Stimulated activated naive CD8-positive, alpha-beta T cell treated with anti-CD3 and anti-CD28 coated beads, Interleukin-15, Interleukin-2, amounts not matched to agents 100 ng/mL and 50 ng/mL, for 24 hours (primary cell): Measurements from ENCODE around the gene MLKL.
"Not testable (repeated sequence)": the region's sequence is repeated elsewhere in the genome, so short reads cannot be mapped to it uniquely, and the experiment has no call there.

Experiments
- H3K27ac Mint-ChIP-seq: one replicate; pipeline ENCODE4 v1.8.0; 2021; ENCODE audit warnings: mild to moderate bottlenecking, mixed read lengths
- H3K27me3 Mint-ChIP-seq: one replicate; pipeline ENCODE4 v1.8.0; 2021; ENCODE audit warnings: mixed read lengths
- H3K36me3 Mint-ChIP-seq: one replicate; pipeline ENCODE4 v1.8.0; 2021; ENCODE audit warnings: low read depth, mixed read lengths
- H3K4me1 Mint-ChIP-seq: one replicate; pipeline ENCODE4 v1.8.0; 2021; ENCODE audit warnings: low read depth, mixed read lengths
- H3K4me3 Mint-ChIP-seq: one replicate; pipeline ENCODE4 v1.8.0; 2021; ENCODE audit warnings: mild to moderate bottlenecking, mixed read lengths
- H3K9me3 Mint-ChIP-seq: one replicate; pipeline ENCODE4 v1.8.0; 2021; ENCODE audit warnings: mixed read lengths

Gene MLKL

GRCh38 chr16:74657870-74658642 is 42.6 kb downstream of the MLKL start:
- peak overlapping the region; percentile 47 for H3K4me3 Mint-ChIP-seq
- no peaks in the 10 kb centered on the region for H3K9me3 Mint-ChIP-seq
- H3K27ac Mint-ChIP-seq: peak overlapping the region; percentile 45
- no peaks in the 10 kb centered on the region for H3K27me3 Mint-ChIP-seq
- H3K36me3 Mint-ChIP-seq: peaks cover 86% of the 10 kb centered on the region
- H3K4me1 Mint-ChIP-seq: peaks cover 87% of the 10 kb centered on the region

GRCh38 chr16:74654536-74655050 is 46.1 kb downstream of the MLKL start:
- Mint-ChIP-seq H3K27me3 (no peaks in the 10 kb centered on the region), H3K36me3 (peaks cover 76% of the 10 kb centered on the region), H3K4me1 (peaks cover 58% of the 10 kb centered on the region), H3K9me3 (no peaks in the 10 kb centered on the region), H3K4me3 (no peak overlapping the region), H3K27ac (no peak overlapping the region)

DNA sequence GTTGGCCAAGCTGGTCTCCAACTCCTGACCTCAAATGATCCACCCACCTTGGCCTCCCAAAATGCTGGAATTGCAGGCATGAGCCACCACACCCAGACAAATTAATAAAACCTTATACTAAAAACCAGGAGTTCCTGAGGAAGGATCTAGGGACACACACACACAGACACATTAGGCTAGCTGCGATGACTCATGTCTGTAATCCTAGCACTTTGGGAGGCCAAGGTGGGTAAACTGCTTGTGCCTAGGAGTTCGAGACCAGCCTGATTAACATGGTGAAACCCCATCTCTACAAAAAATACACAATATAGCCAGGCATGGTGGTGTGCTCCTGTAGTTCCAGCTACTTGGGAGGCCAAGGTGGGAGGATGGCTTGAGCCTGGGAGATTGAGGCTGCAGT is 47.8 kb downstream of the MLKL start:
- H3K36me3 Mint-ChIP-seq: peaks cover 75% of the 10 kb centered on the region
- H3K9me3 Mint-ChIP-seq, H3K27ac Mint-ChIP-seq, H3K27me3 Mint-ChIP-seq, H3K4me3 Mint-ChIP-seq: not testable (repeated sequence)
- H3K4me1 Mint-ChIP-seq: peaks cover 41% of the 10 kb centered on the region

- H3K27ac Mint-ChIP-seq: no peak overlapping the region
- peaks cover 35% of the 10 kb centered on the region for H3K4me1 Mint-ChIP-seq
- H3K4me3 Mint-ChIP-seq: no peak overlapping the region
- no peaks in the 10 kb centered on the region for H3K27me3 Mint-ChIP-seq
- no peaks in the 10 kb centered on the region for H3K9me3 Mint-ChIP-seq
- peaks cover 72% of the 10 kb centered on the region for H3K36me3 Mint-ChIP-seq
Measured at GRCh38 chr16:74652249-74652648, 48.4 kb downstream of the MLKL start.

DNA sequence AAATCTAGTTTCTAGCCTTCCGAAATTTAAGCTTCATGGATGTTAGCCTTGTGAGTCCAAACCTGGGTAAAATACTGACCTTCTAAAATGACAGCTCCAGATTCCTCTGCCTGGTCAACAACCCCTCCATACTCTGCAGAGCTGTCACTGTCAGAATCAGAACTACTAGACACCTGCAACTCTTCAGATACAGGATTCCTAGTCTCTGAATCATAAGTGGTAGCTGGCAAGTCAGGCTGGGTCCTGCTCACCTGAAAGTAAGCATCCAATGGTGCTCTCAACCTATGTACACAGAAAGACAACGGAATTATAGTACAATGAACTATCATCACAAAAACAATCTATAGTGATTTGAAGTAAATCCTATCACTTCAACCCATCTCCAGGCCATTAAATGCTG is 48.8 kb downstream of the MLKL start:
- Mint-ChIP-seq H3K9me3 (no peaks in the 10 kb centered on the region), H3K27me3 (no peaks in the 10 kb centered on the region), H3K27ac (no peak overlapping the region), H3K36me3 (peaks cover 72% of the 10 kb centered on the region), H3K4me3 (no peak overlapping the region), H3K4me1 (peaks cover 31% of the 10 kb centered on the region)

- Mint-ChIP-seq H3K27me3 (no peaks in the 10 kb centered on the region), H3K27ac (no peak overlapping the region), H3K4me1 (peaks cover 25% of the 10 kb centered on the region), H3K9me3 (no peaks in the 10 kb centered on the region), H3K4me3 (no peak overlapping the region), H3K36me3 (peaks cover 72% of the 10 kb centered on the region)
Measured at GRCh38 chr16:74650966-74651567, 49.6 kb downstream of the MLKL start.

- Mint-ChIP-seq H3K27me3 (no peaks in the 10 kb centered on the region), H3K4me3 (no peak overlapping the region), H3K27ac (no peak overlapping the region), H3K36me3 (peaks cover 68% of the 10 kb centered on the region), H3K9me3 (no peaks in the 10 kb centered on the region), H3K4me1 (peaks cover 17% of the 10 kb centered on the region)
Measured at GRCh38 chr16:74649839-74650504, 50.7 kb downstream of the MLKL start.

- Mint-ChIP-seq H3K36me3 (peaks cover 62% of the 10 kb centered on the region), H3K27me3 (no peaks in the 10 kb centered on the region)
Measured at GRCh38 chr16:74641969-74642368, 58.7 kb downstream of the MLKL start.

GRCh38 chr16:74637742-74638453 is 62.8 kb downstream of the MLKL start:
- no peaks in the 10 kb centered on the region for H3K9me3 Mint-ChIP-seq
- H3K4me1 Mint-ChIP-seq: no peaks in the 10 kb centered on the region
- no peak overlapping the region for H3K4me3 Mint-ChIP-seq
- H3K27ac Mint-ChIP-seq: no peak overlapping the region
- no peaks in the 10 kb centered on the region for H3K27me3 Mint-ChIP-seq
- peaks cover 60% of the 10 kb centered on the region for H3K36me3 Mint-ChIP-seq

More at GRCh38 chr16:74641969-74642368, 58.7 kb downstream of the MLKL start:
- Mint-ChIP-seq H3K9me3 (no peaks in the 10 kb centered on the region), H3K4me3 (no peak overlapping the region), H3K27ac (no peak overlapping the region), H3K4me1 (no peaks in the 10 kb centered on the region)

DNA sequence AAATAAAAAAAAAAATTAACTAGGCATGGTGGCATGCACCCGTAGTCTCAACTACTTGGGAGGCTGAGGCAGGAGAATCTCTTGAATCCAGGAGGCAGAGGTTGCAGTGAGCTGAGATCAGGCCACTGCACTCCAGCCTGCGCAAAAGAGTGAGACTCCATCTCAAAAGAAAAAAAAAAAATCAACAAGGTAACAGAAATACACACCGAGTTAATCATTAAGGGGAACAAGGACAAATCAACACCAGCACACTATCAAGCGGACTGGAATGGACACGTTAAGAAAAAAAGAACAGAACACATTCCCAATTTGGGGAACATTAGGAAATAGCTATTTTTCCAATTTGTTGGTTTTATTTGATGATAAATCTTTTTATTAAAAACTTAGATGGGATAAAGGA is 65.4 kb downstream of the MLKL start:
- H3K9me3 Mint-ChIP-seq: no peaks in the 10 kb centered on the region
- no peaks in the 10 kb centered on the region for H3K27me3 Mint-ChIP-seq
- no peak overlapping the region for H3K4me3 Mint-ChIP-seq
- H3K4me1 Mint-ChIP-seq: no peaks in the 10 kb centered on the region
- H3K36me3 Mint-ChIP-seq: peaks cover 66% of the 10 kb centered on the region
- H3K27ac Mint-ChIP-seq: no peak overlapping the region

GRCh38 chr16:74633686-74634085 is 67.0 kb downstream of the MLKL start:
- no peak overlapping the region for H3K4me3 Mint-ChIP-seq
- H3K27me3 Mint-ChIP-seq: no peaks in the 10 kb centered on the region
- H3K9me3 Mint-ChIP-seq: no peaks in the 10 kb centered on the region
- H3K36me3 Mint-ChIP-seq: peaks cover 76% of the 10 kb centered on the region
- no peak overlapping the region for H3K27ac Mint-ChIP-seq
- H3K4me1 Mint-ChIP-seq: peaks cover 11% of the 10 kb centered on the region

DNA sequence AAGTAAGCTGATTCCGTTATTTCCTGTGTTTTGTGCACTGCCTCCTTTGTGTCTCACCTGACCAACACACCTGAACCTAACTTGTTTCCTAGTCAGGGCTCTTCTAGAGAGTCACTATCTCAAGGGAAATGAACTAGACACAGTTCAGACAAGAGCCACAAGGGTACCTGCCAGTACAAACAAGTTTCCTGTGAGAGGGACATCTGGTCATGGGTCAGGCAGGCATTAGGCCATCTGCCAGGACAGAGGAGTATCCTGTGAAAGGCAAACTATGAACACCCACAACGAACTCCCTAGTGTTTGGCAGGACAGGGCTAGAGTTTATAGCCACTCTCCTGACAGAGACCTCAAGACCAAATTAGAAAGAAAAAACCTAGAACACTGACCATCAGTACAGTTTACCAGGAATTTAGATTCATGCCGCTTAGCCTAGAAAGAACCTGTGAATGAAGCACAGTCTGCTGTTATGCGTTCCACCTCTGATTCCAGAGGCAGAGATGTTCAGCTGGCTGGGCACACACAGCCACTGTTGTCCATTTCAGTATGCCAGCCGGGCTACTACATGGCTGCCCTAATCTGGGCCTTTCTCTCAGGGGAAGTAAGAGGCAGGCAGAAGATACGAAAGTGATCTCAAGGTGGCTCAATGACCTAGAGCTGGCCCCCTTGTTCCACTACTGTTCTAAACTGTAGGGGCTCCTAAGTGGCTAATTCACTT is 73.0 kb downstream of the MLKL start:
- Mint-ChIP-seq H3K27ac (peak overlapping the region; percentile 84), H3K36me3 (peaks cover 93% of the 10 kb centered on the region), H3K4me1 (peaks cover 43% of the 10 kb centered on the region), H3K27me3 (no peaks in the 10 kb centered on the region), H3K4me3 (no peak overlapping the region), H3K9me3 (no peaks in the 10 kb centered on the region)

DNA sequence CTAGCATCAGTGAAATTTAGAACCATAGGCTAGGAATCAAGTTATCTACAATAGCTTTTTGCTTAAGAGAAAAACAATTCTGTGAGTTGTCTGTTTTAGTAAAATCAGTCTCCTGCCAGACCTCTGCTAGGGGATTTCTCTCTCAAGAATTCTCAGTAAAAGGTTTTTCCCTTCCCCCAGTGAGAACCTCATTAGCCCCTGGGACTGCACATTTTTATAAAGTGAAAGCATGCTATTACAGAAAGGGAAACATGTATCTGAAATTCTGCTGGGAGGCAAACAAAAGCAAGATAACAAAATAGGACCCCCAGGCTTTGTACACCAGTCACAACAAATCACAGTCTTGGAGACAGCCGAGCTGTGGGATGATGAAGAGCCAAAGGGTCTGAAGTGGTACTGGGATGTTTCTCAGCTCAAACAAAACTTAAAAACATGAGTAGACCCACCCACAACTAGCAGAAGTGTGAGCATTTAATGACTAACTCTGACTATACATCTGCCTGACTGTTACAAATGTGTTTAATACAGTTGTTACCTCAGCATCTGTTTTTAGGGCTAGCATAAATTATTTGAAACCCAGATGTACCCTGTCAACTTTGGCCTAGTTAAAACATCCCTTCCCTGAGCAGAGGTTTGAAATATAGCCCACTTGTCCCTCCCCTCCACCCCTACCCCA is 73.8 kb downstream of the MLKL start:
- Mint-ChIP-seq H3K4me3 (peak overlapping the region; percentile 43), H3K4me1 (peaks cover 43% of the 10 kb centered on the region), H3K27me3 (no peaks in the 10 kb centered on the region), H3K27ac (peak overlapping the region; percentile 88), H3K36me3 (peaks cover 95% of the 10 kb centered on the region), H3K9me3 (no peaks in the 10 kb centered on the region)
